ENCODE measurements around the gene PLXDC2. TPM values are rescaled to one million over a fixed set of nuclear protein-coding genes. Genes with fewer than 3 reads are reported as not detected.

The PLXDC2 gene
- total RNA-seq, 1 donor from 2014 or later: 73.1 TPM

DNA sequence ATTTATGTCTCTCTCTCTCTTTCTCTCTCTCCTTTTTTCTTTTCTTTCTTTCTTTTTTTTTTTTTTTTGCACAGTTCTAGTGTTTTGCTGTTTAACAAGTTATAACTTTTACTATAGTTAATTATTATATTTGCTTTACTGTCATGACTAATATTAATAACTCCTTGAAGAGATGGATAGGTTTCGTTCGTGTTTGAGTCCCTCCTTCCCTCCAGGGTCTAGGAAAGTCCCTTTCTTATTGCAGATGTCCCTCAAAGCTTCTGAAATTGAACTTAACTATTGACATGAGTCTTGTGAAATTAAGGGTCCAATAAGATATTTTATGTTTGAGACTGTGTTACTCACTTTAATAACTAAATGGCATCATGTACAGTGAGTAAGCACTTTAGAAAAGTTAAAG lies 131.4 kb downstream of the PLXDC2 start:
- Mint-ChIP-seq H3K4me3 (ENCODE audit: unreplicated experiment) (no peak overlapping the region), H3K9me3 (ENCODE audit: unreplicated experiment) (no peaks in the 10 kb centered on the region), H3K36me3 (ENCODE audit: low read depth, unreplicated experiment) (peaks cover 5% of the 10 kb centered on the region), H3K27me3 (ENCODE audit: unreplicated experiment) (peaks cover 2% of the 10 kb centered on the region), H3K27ac (ENCODE audit: unreplicated experiment) (no peak overlapping the region), H3K4me1 (ENCODE audit: unreplicated experiment) (peaks cover 20% of the 10 kb centered on the region)
- DNase-seq (ENCODE audit: low spot score): no peak
- TF ChIP-seq, protein P1, sequence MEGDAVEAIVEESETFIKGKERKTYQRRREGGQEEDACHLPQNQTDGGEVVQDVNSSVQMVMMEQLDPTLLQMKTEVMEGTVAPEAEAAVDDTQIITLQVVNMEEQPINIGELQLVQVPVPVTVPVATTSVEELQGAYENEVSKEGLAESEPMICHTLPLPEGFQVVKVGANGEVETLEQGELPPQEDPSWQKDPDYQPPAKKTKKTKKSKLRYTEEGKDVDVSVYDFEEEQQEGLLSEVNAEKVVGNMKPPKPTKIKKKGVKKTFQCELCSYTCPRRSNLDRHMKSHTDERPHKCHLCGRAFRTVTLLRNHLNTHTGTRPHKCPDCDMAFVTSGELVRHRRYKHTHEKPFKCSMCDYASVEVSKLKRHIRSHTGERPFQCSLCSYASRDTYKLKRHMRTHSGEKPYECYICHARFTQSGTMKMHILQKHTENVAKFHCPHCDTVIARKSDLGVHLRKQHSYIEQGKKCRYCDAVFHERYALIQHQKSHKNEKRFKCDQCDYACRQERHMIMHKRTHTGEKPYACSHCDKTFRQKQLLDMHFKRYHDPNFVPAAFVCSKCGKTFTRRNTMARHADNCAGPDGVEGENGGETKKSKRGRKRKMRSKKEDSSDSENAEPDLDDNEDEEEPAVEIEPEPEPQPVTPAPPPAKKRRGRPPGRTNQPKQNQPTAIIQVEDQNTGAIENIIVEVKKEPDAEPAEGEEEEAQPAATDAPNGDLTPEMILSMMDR (IDR thresholded peaks at IDR 0.05; ENCODE audit: unreplicated experiment): no peak

DNA sequence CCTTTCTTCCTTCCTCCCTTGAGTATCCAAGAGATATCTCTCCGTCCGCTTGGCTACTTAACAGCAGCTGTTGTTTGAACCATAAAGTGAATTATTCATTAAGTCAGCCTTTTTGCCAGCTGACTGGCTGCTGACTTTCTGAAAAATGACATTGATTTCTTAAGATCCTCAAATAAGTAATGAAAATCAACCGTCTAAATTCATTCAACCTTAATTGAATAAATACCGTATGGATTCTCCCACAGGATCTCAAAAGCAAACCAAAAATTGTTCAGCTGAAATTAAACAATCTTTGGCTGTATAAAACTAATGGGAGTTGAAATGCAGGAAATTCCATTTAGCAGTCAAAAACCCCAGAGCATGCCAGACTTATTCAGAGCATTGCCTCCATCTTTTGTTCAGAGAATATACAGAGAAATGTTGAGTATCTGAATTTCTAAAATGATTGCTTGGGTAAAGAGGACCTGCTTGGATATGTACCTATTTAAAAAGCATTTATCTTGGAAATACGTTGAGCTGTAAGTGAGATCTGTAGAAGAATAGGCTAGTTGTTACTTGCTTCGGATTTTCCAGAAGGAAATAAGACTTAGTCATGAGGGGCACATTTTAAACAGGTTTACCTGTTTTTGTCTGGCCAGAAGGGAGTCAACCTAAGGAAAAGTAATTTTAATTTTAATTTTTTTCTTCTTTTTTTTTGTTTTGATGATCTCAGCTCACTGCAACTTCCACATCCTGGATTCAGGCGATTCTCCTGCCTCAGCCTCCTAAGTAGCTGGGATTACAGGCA lies 136.2 kb downstream of the PLXDC2 start:
- Mint-ChIP-seq H3K27me3 (ENCODE audit: unreplicated experiment) (no peaks in the 10 kb centered on the region), H3K9me3 (ENCODE audit: unreplicated experiment) (no peaks in the 10 kb centered on the region), H3K4me1 (ENCODE audit: unreplicated experiment) (peaks cover 9% of the 10 kb centered on the region), H3K4me3 (ENCODE audit: unreplicated experiment) (no peak overlapping the region), H3K36me3 (ENCODE audit: low read depth, unreplicated experiment) (no peaks in the 10 kb centered on the region), H3K27ac (ENCODE audit: unreplicated experiment) (no peak overlapping the region)
- TF ChIP-seq, protein P1 (IDR thresholded peaks at IDR 0.05; ENCODE audit: unreplicated experiment): no peak
- DNase-seq (ENCODE audit: low spot score): no peak

DNA sequence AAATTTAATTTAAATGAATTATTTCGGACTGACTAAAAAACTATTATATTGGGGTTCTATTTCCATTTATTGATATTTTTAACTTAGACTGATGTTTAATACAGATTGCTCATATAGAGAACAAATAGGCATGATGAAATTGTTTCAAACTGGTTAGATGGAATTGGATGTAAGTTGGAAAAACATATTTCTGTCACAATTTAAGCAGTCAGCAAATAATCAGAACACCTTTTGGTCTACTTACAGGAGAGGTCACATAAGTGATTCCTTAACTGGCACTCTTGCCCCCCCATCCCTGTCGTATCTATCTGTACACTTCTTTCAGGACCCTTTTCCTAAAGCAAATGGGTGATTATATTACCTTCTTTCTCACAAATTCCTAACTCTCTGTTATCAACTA lies 138.4 kb downstream of the PLXDC2 start:
- H3K27ac Mint-ChIP-seq (ENCODE audit: unreplicated experiment): no peak overlapping the region
- TF ChIP-seq, protein P1 (IDR thresholded peaks at IDR 0.05; ENCODE audit: unreplicated experiment): no peak
- no peaks in the 10 kb centered on the region for H3K36me3 Mint-ChIP-seq (ENCODE audit: low read depth, unreplicated experiment)
- DNase-seq (ENCODE audit: low spot score): no peak
- no peaks in the 10 kb centered on the region for H3K9me3 Mint-ChIP-seq (ENCODE audit: unreplicated experiment)
- H3K4me1 Mint-ChIP-seq (ENCODE audit: unreplicated experiment): no peaks in the 10 kb centered on the region
- H3K27me3 Mint-ChIP-seq (ENCODE audit: unreplicated experiment): no peaks in the 10 kb centered on the region
- no peak overlapping the region for H3K4me3 Mint-ChIP-seq (ENCODE audit: unreplicated experiment)

DNA sequence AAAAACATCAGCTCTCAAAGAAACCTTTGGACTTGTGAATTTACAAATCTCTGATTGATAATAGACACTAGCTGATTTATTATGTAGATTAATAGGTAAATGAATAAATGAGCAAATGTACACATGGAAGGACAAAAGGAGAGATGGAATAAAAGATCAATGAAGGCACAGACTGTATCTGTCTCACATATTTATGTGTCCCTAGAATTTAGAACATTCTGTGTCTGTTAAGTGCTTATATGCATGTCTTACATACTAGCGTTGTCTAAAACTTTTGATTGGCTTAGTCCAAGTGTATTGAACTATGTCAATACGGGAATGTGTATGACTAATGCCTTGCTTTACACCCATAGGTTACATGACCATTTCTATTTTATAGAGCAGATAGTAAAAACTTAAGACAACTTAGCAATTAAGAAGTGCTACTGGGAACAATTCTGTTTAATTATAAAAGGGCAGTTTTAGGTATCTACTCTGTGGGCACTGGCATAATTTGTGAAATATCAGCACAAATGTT lies 140.3 kb downstream of the PLXDC2 start:
- H3K36me3 Mint-ChIP-seq (ENCODE audit: low read depth, unreplicated experiment): no peaks in the 10 kb centered on the region
- TF ChIP-seq, protein P1 (IDR thresholded peaks at IDR 0.05; ENCODE audit: unreplicated experiment): no peak
- H3K4me1 Mint-ChIP-seq (ENCODE audit: unreplicated experiment): no peaks in the 10 kb centered on the region
- H3K4me3 Mint-ChIP-seq (ENCODE audit: unreplicated experiment): no peak overlapping the region
- no peaks in the 10 kb centered on the region for H3K27me3 Mint-ChIP-seq (ENCODE audit: unreplicated experiment)
- no peaks in the 10 kb centered on the region for H3K9me3 Mint-ChIP-seq (ENCODE audit: unreplicated experiment)
- H3K27ac Mint-ChIP-seq (ENCODE audit: unreplicated experiment): no peak overlapping the region
- DNase-seq (ENCODE audit: low spot score): no peak

DNA sequence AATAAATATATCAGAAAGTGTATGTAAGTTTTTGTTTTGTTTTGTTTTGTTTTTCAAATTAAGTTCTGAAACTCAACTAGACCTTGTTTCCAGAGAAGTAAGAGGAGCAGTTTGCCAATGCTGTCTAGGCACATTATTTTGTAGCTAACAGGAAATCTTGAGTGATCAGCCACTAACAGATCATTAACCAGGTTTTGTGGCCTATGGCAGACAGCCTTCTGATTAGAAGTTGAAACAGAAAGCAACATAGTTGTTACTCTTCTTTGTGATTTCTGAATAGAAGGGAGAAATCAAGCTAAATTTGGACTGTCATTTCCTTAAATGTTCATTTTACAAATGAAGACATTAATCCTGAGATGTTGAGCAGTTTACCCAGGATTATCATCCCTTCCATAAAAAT lies 142.6 kb downstream of the PLXDC2 start:
- Mint-ChIP-seq H3K27me3 (ENCODE audit: unreplicated experiment) (peaks cover 2% of the 10 kb centered on the region), H3K4me1 (ENCODE audit: unreplicated experiment) (no peaks in the 10 kb centered on the region), H3K9me3 (ENCODE audit: unreplicated experiment) (no peaks in the 10 kb centered on the region), H3K36me3 (ENCODE audit: low read depth, unreplicated experiment) (no peaks in the 10 kb centered on the region), H3K4me3 (ENCODE audit: unreplicated experiment) (no peak overlapping the region), H3K27ac (ENCODE audit: unreplicated experiment) (no peak overlapping the region)
- TF ChIP-seq, protein P1 (IDR thresholded peaks at IDR 0.05; ENCODE audit: unreplicated experiment): no peak
- DNase-seq (ENCODE audit: low spot score): no peak

All from endothelial cell (in vitro differentiated cells).